Measurements from ENCODE around the gene ARFGAP1.

Gene ARFGAP1

DNA sequence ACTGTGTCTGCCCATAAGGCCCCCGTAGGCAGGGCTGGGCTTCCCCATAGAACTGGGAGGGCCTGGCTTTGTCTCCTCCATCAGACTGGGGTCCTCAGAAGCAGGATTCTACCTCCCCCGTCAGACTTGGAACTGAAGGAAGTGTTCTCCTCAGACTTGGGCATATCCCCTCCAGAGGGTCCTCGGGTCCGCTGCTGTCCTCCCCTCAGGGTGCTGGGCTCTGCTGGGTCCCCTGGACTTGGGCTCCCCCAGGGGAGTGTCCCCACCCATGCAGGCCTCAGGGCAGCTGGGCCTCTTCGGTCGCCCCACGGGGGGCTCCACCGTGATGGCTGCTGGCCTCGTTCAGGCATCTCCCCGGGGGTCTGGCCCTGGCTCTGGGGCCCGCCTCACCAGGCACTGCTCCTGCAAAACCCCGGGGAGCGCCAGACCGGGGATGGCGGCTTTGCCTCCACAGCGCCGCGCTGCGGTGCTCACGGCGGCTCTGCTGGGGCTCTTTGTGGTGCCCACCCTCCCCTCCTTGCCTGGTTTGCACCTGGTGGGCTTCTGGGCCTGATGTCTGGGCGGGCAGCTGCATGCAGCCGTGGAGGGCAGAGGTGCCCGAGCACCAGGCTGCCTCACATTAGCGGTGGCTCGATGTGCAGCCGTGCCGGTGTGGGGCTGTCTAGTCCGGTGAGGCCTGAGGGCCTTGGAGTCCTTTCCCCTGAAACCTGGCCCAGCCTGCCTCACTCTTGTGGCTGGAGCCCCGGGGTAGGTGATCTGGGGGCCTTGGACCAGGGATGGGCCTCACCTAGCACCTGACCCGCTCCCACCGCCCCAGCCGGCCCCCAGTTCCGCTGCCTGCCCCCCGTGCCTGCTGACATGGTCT, 34.3 kb downstream of the ARFGAP1 start:
- no peak for DNase-seq (ENCODE audit: low read depth, low spot score)

- no peak for DNase-seq (ENCODE audit: low read depth, low spot score)
Measured at GRCh38 chr20:63307538-63308217, 35.1 kb downstream of the ARFGAP1 start.

DNA sequence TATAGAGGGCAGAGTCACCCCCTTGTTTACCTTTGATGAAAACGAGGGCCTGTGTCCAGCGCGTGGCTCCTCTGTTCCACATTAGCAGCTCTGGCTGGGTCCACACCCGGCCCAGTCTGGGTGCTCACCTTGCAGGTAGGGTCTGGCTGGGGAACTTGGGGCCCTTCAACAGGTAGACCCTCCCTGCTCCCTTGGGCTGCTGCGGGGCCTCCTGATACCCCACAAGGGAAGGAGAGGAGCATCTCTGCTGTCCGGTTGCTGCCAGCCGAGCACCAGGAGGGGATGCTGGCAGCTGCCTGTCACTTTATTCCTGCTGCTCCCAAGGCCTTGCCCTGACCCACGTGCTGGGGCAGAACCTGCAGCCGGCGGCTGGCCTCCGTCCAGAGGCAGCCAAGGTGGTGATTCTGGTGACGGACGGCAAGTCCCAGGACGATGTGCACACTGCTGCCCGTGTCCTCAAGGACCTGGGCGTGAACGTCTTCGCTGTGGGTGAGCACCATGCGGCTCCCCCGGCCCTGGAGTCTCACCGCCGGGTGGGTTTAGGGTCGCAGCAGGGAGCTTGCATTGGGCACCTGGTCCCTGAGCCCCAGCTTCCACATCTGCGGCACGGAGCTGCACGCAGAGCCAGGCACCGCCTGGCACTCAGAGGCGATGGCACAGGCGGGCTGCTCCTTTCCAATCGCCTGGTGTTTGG, 35.8 kb downstream of the ARFGAP1 start:
- no peak for DNase-seq (ENCODE audit: low read depth, low spot score)

DNA sequence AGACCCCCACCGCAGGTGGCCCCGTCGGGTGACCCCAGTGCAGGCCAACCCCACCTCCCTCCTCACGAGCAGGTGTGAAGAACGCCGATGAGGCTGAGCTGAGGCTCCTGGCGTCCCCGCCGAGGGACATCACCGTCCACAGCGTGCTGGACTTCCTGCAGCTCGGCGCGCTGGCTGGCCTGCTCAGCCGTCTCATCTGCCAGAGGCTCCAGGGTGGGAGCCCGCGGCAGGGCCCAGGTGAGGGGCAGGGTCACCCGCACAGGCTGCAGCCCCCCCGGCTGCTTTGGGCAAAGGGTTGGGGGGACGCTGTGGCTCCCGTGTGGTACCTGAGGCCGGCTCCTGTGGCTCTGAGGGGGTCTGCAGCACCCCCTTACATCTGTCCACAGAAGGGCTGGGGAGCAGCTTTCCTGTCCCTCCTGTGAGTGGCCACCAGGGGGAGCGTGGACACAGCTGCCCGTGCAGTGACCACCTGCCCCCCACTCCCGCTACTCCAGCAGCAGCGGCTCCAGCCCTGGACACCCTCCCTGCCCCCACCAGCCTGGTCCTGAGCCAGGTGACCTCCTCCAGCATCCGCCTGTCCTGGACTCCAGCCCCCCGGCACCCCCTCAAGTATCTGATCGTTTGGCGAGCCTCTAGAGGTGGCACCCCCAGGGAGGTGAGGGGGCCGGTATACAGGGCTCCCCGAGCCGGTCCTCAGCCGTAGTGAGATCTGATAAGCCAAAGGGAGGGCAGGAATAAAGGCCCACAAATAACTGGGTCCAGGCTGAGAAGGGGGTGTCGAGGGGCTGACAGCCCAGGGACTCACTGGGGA, 36.9 kb downstream of the ARFGAP1 start:
- DNase-seq (ENCODE audit: low read depth, low spot score) = no peak

GRCh38 chr20:63310265-63310991, 37.8 kb downstream of the ARFGAP1 start:
- DNase-seq (ENCODE audit: low read depth, low spot score) = no peak

DNA sequence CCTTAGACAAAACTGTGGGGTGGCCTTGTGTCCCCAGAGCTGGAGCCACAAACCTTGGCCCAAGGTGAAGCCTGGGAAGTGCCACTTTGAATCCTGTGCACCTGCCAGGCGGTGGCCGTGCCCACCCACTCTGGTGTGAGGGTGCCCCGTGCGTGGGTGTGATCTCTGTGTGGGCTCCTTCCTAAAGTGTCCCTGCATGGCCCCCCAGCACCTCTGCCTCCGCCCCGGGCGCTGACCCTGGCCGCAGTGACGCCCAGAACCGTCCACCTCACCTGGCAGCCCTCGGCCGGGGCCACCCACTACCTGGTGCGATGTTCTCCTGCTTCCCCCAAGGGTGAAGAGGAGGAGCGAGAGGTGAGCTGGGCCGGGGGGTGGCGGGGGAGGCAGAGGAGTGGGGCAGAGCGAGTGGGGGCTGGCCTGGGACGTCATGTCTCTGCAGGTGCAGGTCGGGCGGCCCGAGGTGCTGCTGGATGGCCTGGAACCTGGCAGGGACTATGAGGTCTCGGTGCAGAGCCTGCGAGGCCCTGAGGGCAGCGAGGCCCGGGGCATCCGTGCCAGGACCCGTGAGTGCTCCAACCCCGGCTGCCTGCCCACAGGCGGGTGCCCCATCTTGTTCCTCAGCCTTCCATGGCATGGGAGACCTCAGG, 38.7 kb downstream of the ARFGAP1 start:
- no peak for DNase-seq (ENCODE audit: low read depth, low spot score)

GRCh38 chr20:63311833-63312243, 39.2 kb downstream of the ARFGAP1 start:
- no peak for DNase-seq (ENCODE audit: low read depth, low spot score)

- no peak for DNase-seq (ENCODE audit: low read depth, low spot score)
Measured at GRCh38 chr20:63312273-63312672, 39.7 kb downstream of the ARFGAP1 start.

DNA sequence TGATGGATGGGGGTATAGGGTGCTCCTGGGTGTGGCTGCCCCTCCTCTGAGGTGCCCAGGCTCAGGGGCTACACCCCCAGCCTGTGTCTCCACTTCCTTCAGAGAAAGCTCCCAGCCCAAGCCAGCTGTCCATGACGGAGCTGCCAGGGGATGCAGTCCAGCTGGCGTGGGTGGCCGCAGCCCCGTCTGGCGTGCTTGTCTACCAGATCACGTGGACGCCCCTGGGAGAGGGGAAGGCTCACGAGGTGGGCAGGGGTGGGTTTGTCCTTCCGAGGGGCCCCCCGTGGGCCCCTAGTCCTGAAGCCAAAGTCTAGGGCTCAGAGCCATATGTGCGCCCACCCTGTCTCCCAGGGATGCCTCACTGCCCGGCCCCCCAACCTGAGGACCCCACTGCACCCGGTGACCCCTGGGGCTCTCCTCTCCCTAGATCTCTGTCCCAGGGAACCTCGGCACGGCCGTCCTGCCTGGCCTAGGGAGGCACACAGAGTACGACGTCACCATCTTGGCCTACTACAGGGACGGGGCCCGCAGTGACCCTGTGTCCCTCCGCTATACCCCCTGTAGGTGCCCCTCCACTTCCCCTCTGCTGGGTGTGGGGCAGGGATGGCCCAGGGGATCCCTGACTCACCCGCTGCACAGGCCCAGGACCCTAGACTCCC, 40.2 kb downstream of the ARFGAP1 start:
- no peak for DNase-seq (ENCODE audit: low read depth, low spot score)

DNA sequence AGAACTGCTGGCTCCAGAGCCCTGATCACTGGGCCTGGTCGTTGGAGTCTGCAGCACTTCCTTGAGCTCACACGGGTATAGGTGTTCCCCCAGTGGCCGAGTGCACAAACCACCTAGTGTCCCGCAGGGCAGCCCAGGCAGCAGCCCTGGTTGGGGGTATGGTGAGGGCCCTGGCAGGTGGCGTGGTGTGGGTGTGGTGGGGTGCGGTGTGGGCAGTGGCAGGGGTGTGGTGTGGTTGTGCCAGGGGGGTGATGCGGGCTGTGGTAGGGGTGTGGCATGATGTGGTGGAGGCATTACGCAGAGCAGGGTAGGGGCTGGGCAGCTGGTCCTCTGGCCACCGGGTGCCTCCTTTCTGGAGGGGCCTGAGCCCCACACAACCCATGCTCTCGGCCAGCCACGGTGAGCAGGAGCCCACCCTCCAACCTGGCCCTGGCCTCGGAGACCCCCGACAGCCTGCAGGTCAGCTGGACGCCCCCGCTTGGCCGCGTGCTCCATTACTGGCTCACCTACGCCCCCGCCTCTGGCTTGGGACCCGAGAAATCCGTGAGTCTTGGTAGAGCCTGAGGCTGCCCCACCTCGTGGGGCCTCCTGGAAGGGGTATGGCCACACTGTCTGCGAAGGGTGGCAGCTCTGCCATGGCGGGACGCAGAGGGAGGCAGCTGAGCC, 40.9 kb downstream of the ARFGAP1 start:
- no peak for DNase-seq (ENCODE audit: low read depth, low spot score)

GRCh38 chr20:63314015-63314471, 41.4 kb downstream of the ARFGAP1 start:
- DNase-seq (ENCODE audit: low read depth, low spot score) = no peak

- DNase-seq (ENCODE audit: low read depth, low spot score) = no peak
Measured at GRCh38 chr20:63314566-63315239, 42.1 kb downstream of the ARFGAP1 start.

DNA sequence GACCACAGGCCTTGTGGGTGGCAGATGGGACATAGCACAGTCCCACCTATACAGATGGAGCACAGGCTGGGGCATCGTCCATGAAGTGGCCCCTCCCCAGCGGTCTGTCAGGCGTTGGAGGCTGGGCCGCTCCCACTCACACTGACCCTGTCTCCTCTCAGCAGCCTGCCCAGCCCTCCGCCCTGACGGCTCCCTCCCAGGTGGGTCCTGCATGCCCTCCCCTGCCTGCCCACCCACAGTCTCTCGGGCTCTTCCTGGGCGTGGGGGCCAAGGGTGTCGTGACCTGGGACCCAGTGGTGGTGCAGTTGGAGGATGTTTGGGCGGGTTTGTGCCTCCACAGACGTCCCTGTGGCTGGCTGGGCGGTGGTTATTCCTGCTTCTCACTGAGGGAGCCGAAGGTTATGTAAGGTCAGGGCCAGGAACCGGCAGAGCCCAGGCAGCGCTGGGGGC, 42.7 kb downstream of the ARFGAP1 start:
- DNase-seq (ENCODE audit: low read depth, low spot score) = no peak

DNA sequence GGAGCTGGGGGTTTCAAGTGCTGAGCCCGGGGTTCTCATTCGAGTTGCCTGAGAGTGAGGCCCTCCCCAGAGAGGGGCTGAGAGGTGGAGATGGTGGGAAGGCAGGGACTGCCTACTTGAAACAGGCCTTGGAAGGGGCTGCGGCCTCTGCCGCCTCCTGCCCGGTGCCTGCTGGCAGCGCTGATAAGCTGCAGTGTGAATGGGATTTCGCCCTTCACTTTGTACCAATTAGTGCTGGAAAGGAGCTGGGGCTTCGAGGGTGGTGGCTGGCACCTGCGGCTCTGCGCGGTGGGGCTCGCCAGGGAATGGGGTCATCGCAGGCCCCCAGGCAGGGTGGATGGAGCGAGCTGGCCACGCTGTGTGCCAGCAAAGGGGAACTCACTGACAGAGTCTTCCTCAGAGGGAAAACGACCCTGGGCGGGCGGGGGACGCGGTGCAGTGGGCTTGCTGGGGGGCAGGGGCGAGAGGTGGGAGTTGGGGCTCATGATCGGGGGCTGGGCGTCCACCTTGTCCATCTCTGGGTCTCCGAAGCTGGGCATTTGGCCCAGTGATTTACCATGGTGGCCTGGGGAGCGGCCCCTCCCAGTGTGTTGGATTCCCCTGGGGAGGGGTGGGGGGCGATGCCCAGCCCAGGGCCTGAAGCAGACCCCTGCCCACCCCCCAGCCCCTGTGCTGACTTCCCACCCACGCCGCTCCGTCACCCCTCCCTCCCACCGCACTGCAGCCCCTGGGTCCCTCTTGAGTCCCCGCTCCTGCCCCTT, 43.3 kb downstream of the ARFGAP1 start:
- no peak for DNase-seq (ENCODE audit: low read depth, low spot score)

GRCh38 chr20:63316502-63316921, 43.9 kb downstream of the ARFGAP1 start:
- no peak for DNase-seq (ENCODE audit: low read depth, low spot score)

- DNase-seq (ENCODE audit: low read depth, low spot score) = no peak
Measured at GRCh38 chr20:63317061-63317460, 44.4 kb downstream of the ARFGAP1 start.

DNA sequence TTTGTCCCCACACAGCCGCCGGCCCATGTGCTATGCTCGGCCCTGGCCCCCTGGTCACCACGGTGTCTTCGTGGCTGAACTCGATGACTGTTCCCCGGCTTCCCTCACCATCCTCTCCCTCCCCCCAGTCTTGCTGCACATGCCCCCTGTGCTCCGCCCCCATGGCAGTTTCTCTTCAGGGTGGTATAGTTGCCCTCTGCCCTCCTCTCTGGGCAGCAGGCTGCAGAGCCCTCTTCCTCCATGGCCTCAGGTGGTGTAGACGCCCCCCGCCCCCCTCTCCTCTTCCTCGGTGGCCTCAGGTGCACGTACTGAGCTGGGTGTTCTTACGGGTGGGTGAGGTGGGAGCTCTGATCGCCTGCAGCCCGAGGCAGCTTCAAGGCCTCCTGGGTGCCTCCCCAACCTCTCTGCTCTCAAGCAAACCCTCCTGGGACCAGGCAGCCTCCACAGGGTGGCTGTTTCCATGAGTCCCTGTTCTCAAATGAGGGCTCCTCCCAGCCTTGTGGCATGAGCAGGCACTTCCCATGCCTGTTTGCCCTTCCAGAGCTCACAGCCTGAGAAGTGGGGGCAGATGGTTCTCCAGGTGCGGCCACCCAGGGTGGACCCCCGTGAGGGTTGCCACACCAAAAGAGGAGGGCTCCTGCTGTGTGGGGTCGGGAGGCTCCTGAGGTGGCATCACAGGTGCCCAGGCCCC, 45.1 kb downstream of the ARFGAP1 start:
- no peak for DNase-seq (ENCODE audit: low read depth, low spot score)

All from activated naive CD8-positive, alpha-beta T cell treated with anti-CD3 and anti-CD28 coated beads, Interleukin-2, amount 50 U/mL, for 16 hours (primary cell).